ENCODE data around the gene TMEM132C. TPM values are rescaled to one million over a fixed set of nuclear protein-coding genes. Genes with fewer than 3 reads are reported as not detected.

TMEM132C gene
- total RNA-seq, 1 donor from 2014 or later: 61.8 TPM

- H3K27me3 Mint-ChIP-seq: peaks cover 5% of the 10 kb centered on the region
Measured at GRCh38 chr12:128307791-128308190, 40.8 kb downstream of the TMEM132C start.

GRCh38 chr12:128312661-128313060 is 45.7 kb downstream of the TMEM132C start:
- no peaks in the 10 kb centered on the region for H3K9me3 Mint-ChIP-seq
- peaks cover 19% of the 10 kb centered on the region for H3K36me3 Mint-ChIP-seq
- no peak for DNase-seq (ENCODE audit: extremely low spot score, unreplicated experiment)
- H3K4me1 Mint-ChIP-seq (ENCODE audit: unreplicated experiment): peaks cover 55% of the 10 kb centered on the region
- H3K4me3 Mint-ChIP-seq: peak overlapping the region; percentile 43
- H3K27ac Mint-ChIP-seq: peak overlapping the region; percentile 12
- no peak for TF ChIP-seq CTCF (conservative IDR thresholded peaks at IDR 0.05)
- H3K27me3 Mint-ChIP-seq: peaks cover 10% of the 10 kb centered on the region

More at GRCh38 chr12:128307791-128308190, 40.8 kb downstream of the TMEM132C start:
- Mint-ChIP-seq H3K36me3 (peaks cover 23% of the 10 kb centered on the region), H3K4me1 (ENCODE audit: unreplicated experiment) (peaks cover 7% of the 10 kb centered on the region), H3K4me3 (no peak overlapping the region), H3K9me3 (no peaks in the 10 kb centered on the region), H3K27ac (no peak overlapping the region)
- TF ChIP-seq CTCF (conservative IDR thresholded peaks at IDR 0.05): no peak
- no peak for DNase-seq (ENCODE audit: extremely low spot score, unreplicated experiment)

- peak overlapping the region; percentile 32 for H3K4me3 Mint-ChIP-seq
- TF ChIP-seq CTCF (conservative IDR thresholded peaks at IDR 0.05): no peak
- H3K36me3 Mint-ChIP-seq: peaks cover 20% of the 10 kb centered on the region
Measured at GRCh38 chr12:128313931-128314330, 47.0 kb downstream of the TMEM132C start.

GRCh38 chr12:128314611-128315010 is 47.6 kb downstream of the TMEM132C start:
- peaks cover 18% of the 10 kb centered on the region for H3K36me3 Mint-ChIP-seq
- H3K4me3 Mint-ChIP-seq: peak overlapping the region; percentile 32
- H3K27me3 Mint-ChIP-seq: peaks cover 11% of the 10 kb centered on the region
- peaks cover 72% of the 10 kb centered on the region for H3K4me1 Mint-ChIP-seq (ENCODE audit: unreplicated experiment)
- peak overlapping the region; percentile 53 for H3K27ac Mint-ChIP-seq
- DNase-seq (ENCODE audit: extremely low spot score, unreplicated experiment): no peak
- no peaks in the 10 kb centered on the region for H3K9me3 Mint-ChIP-seq
- no peak for TF ChIP-seq CTCF (conservative IDR thresholded peaks at IDR 0.05)

More at GRCh38 chr12:128313931-128314330, 47.0 kb downstream of the TMEM132C start:
- no peaks in the 10 kb centered on the region for H3K9me3 Mint-ChIP-seq
- peaks cover 68% of the 10 kb centered on the region for H3K4me1 Mint-ChIP-seq (ENCODE audit: unreplicated experiment)
- DNase-seq (ENCODE audit: extremely low spot score, unreplicated experiment): no peak
- no peak overlapping the region for H3K27ac Mint-ChIP-seq
- H3K27me3 Mint-ChIP-seq: peaks cover 7% of the 10 kb centered on the region

- Mint-ChIP-seq H3K36me3 (peaks cover 11% of the 10 kb centered on the region), H3K27ac (no peak overlapping the region), H3K4me1 (ENCODE audit: unreplicated experiment) (peaks cover 72% of the 10 kb centered on the region), H3K4me3 (no peak overlapping the region), H3K27me3 (peaks cover 11% of the 10 kb centered on the region), H3K9me3 (peaks cover under 1% of the 10 kb centered on the region)
- no peak for TF ChIP-seq CTCF (conservative IDR thresholded peaks at IDR 0.05)
- DNase-seq (ENCODE audit: extremely low spot score, unreplicated experiment): no peak
Measured at GRCh38 chr12:128316078-128316477, 49.1 kb downstream of the TMEM132C start.

Data from type B pancreatic cell (in vitro differentiated cells).